Neural progenitor cell (in vitro differentiated cells): Measurements from ENCODE around the gene SMNDC1.

Experiments used
- EZH2 ChIP-seq: fragments of 200-600 bp; sonication (generic); IDR thresholded peaks from 2 replicates; pipeline ENCODE4 v1.6.1; 2017; ENCODE audit warnings: antibody characterized with exemption, mild to moderate bottlenecking, moderate library complexity
- EZH2phosphoT487 ChIP-seq: fragments of 200-600 bp; sonication (generic); IDR thresholded peaks from 2 replicates; pipeline ENCODE4 v1.6.1; 2017; ENCODE audit warnings: antibody characterized with exemption
- TF ChIP-seq, protein P1 (sequence below): fragments of 200-600 bp; sonication (generic); IDR thresholded peaks from 2 replicates; pipeline ENCODE4 v1.5.1; 2017; ENCODE audit warnings: antibody characterized with exemption, mild to moderate bottlenecking

- TF ChIP-seq, protein P1, sequence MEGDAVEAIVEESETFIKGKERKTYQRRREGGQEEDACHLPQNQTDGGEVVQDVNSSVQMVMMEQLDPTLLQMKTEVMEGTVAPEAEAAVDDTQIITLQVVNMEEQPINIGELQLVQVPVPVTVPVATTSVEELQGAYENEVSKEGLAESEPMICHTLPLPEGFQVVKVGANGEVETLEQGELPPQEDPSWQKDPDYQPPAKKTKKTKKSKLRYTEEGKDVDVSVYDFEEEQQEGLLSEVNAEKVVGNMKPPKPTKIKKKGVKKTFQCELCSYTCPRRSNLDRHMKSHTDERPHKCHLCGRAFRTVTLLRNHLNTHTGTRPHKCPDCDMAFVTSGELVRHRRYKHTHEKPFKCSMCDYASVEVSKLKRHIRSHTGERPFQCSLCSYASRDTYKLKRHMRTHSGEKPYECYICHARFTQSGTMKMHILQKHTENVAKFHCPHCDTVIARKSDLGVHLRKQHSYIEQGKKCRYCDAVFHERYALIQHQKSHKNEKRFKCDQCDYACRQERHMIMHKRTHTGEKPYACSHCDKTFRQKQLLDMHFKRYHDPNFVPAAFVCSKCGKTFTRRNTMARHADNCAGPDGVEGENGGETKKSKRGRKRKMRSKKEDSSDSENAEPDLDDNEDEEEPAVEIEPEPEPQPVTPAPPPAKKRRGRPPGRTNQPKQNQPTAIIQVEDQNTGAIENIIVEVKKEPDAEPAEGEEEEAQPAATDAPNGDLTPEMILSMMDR = no peak
- TF ChIP-seq EZH2 (no peak), EZH2phosphoT487 (no peak)
These were observed 41.6 kb downstream of the SMNDC1 start for GRCh38 chr10:110263164-110263563.
